ENCODE data around the gene PACRG. TPM values are rescaled to one million over a fixed set of nuclear protein-coding genes. Genes with fewer than 3 reads are reported as not detected.

Gene PACRG
- polyA plus RNA-seq, 2 of the 4 experiments (the other 2 are of a cell fraction) = 0.14 to 0.30 TPM

DNA sequence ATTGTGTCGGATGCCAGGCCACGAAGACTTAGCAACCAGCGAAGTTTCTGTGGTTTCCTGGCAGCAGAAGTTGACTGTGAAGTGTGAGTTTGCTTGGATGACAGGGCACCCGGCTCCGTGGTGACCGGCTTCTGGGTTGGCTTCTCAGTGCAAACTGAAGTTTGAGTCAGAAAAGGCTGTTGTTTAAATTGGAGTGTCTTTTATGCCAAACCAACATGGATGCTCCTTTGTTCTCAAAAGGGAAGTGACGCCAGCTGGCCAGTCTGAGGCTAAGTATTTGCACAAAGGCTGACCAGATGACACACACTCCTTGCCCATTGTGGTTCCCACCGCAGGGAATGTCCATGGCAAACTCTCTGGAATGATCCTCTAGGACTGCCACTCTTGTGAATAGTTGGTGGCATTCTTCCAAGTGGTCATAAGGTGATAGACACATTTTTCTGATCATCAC is 521.9 kb downstream of the PACRG start (continued):
- no peak for TF ChIP-seq PHF8 (IDR thresholded peaks at IDR 0.05; ENCODE audit: borderline replicate concordance, low read depth)
- no peak for TF ChIP-seq RNF2 (IDR thresholded peaks at IDR 0.05; ENCODE audit: borderline replicate concordance, low read depth)
- TF ChIP-seq EP300 (IDR thresholded peaks at IDR 0.05) = no peak
- no peak for TF ChIP-seq NPAS2 (CRISPR knock-in tag; IDR thresholded peaks at IDR 0.05; ENCODE audit: borderline replicate concordance)
- no peak for TF ChIP-seq GATA3 (IDR thresholded peaks at IDR 0.05; ENCODE audit: borderline replicate concordance)

DNA sequence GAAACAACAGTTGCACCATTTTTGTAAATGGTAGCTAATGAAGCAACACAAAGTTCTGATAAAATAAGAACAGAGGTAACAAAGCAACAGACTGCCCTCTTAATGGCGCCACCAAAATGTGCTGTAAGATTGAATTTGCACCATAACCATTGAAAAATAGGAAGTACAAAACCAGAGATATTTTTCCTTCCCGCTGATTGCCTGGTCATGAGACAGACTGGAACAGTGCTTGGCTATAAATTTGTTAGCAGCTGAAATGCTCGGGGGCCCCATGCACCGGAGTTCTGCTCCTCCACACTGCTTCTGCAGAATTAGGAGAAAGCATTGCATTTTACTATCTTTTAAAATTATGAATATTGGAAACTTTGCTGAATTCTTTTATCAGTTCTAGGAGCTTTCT is 522.3 kb downstream of the PACRG start:
- H3K4me2 ChIP-seq = no peak overlapping the region
- ChIA-PET POLR2A (no interaction called here), CTCF (no interaction called here)
- no peak overlapping the region for H3K4me3 ChIP-seq
- FAIRE-seq = no peak
- H3K27ac ChIP-seq = no peak overlapping the region
- TF ChIP-seq GATA3 (IDR thresholded peaks at IDR 0.05; ENCODE audit: borderline replicate concordance) (no peak), BCL3 (IDR thresholded peaks at IDR 0.05) (no peak), TP53 (CRISPR knock-in tag; IDR thresholded peaks at IDR 0.05) (no peak), HOXB13 (CRISPR knock-in tag; IDR thresholded peaks at IDR 0.05; ENCODE audit: low read depth) (no peak), ZC3H11A (IDR thresholded peaks at IDR 0.05) (no peak), CEBPB (IDR thresholded peaks at IDR 0.05) (no peak), NPAS2 (CRISPR knock-in tag; IDR thresholded peaks at IDR 0.05; ENCODE audit: borderline replicate concordance) (no peak), PHF8 (IDR thresholded peaks at IDR 0.05; ENCODE audit: borderline replicate concordance, low read depth) (no peak), JUNB (IDR thresholded peaks at IDR 0.05) (no peak), MAZ (IDR thresholded peaks at IDR 0.05; ENCODE audit: borderline replicate concordance, low read depth, low read length) (no peak), ZNF302 (CRISPR knock-in tag; IDR thresholded peaks at IDR 0.05) (no peak), ZSCAN20 (CRISPR knock-in tag; IDR thresholded peaks at IDR 0.05) (no peak), CBX2 (IDR thresholded peaks at IDR 0.05; ENCODE audit: borderline replicate concordance, low read depth) (no peak), FOXS1 (CRISPR knock-in tag; IDR thresholded peaks at IDR 0.05) (no peak), KDM1A (IDR thresholded peaks at IDR 0.05; ENCODE audit: low read depth) (no peak), RFX5 (IDR thresholded peaks at IDR 0.05) (no peak)
- DNase-seq (ENCODE audit: low read depth in 1 of 2, low spot score in 1 of 2) = no peak
- no peaks in the 10 kb centered on the region for H3K4me1 ChIP-seq
- WGBS (ENCODE audit: missing lambda C conversion rate) = 90% methylated on average over 4 of the region's 4 CpGs
- no peak for ATAC-seq
- H3K9me3 ChIP-seq = no peaks in the 10 kb centered on the region

GRCh38 chr6:163252061-163252591 is 524.4 kb downstream of the PACRG start:
- ChIA-PET CTCF (no interaction called here), POLR2A (no interaction called here)
- 84% methylated on average over 23 of the region's 27 CpGs for WGBS (ENCODE audit: missing lambda C conversion rate)
- FAIRE-seq (no peak), ATAC-seq (no peak), DNase-seq (ENCODE audit: low read depth in 1 of 2, low spot score in 1 of 2) (no peak)
- Histone ChIP-seq H3K4me2 (no peak overlapping the region), H3K9me3 (no peaks in the 10 kb centered on the region), H3K27ac (no peak overlapping the region), H3K4me1 (no peaks in the 10 kb centered on the region), H3K4me3 (no peak overlapping the region)
- TF ChIP-seq BHLHE40 (IDR thresholded peaks at IDR 0.05; ENCODE audit: low read depth, low read length) = no peak
- TF ChIP-seq SREBF2 (IDR thresholded peaks at IDR 0.05) = no peak
- no peak for TF ChIP-seq ZC3H11A (IDR thresholded peaks at IDR 0.05)
- no peak for TF ChIP-seq KDM5A (IDR thresholded peaks at IDR 0.05)
- no peak for TF ChIP-seq CBX8 (IDR thresholded peaks at IDR 0.05)
- no peak for TF ChIP-seq TP53 (CRISPR knock-in tag; IDR thresholded peaks at IDR 0.05)
- TF ChIP-seq, protein P1, sequence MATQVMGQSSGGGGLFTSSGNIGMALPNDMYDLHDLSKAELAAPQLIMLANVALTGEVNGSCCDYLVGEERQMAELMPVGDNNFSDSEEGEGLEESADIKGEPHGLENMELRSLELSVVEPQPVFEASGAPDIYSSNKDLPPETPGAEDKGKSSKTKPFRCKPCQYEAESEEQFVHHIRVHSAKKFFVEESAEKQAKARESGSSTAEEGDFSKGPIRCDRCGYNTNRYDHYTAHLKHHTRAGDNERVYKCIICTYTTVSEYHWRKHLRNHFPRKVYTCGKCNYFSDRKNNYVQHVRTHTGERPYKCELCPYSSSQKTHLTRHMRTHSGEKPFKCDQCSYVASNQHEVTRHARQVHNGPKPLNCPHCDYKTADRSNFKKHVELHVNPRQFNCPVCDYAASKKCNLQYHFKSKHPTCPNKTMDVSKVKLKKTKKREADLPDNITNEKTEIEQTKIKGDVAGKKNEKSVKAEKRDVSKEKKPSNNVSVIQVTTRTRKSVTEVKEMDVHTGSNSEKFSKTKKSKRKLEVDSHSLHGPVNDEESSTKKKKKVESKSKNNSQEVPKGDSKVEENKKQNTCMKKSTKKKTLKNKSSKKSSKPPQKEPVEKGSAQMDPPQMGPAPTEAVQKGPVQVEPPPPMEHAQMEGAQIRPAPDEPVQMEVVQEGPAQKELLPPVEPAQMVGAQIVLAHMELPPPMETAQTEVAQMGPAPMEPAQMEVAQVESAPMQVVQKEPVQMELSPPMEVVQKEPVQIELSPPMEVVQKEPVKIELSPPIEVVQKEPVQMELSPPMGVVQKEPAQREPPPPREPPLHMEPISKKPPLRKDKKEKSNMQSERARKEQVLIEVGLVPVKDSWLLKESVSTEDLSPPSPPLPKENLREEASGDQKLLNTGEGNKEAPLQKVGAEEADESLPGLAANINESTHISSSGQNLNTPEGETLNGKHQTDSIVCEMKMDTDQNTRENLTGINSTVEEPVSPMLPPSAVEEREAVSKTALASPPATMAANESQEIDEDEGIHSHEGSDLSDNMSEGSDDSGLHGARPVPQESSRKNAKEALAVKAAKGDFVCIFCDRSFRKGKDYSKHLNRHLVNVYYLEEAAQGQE (IDR thresholded peaks at IDR 0.05) = no peak
- TF ChIP-seq MYC (IDR thresholded peaks at IDR 0.05; ENCODE audit: borderline replicate concordance, low read length) = no peak
- TF ChIP-seq SMC3 (IDR thresholded peaks at IDR 0.05) = no peak
- no peak for TF ChIP-seq KDM1A (IDR thresholded peaks at IDR 0.05; ENCODE audit: low read depth)
- TF ChIP-seq ESRRA (IDR thresholded peaks at IDR 0.05; ENCODE audit: borderline replicate concordance, low read length) = no peak
- no peak for TF ChIP-seq FOSL2 (IDR thresholded peaks at IDR 0.05)
- no peak for TF ChIP-seq FOSL2 (CRISPR knock-in tag; IDR thresholded peaks at IDR 0.05)
- no peak for TF ChIP-seq POLR2AphosphoS2 (conservative IDR thresholded peaks at IDR 0.05; ENCODE audit: low read length)
- no peak for TF ChIP-seq JUN (IDR thresholded peaks at IDR 0.05)
- TF ChIP-seq CEBPB (IDR thresholded peaks at IDR 0.05) = no peak
- no peak for TF ChIP-seq HDAC2 (IDR thresholded peaks at IDR 0.05)
